EH (cell line): ENCODE results near the gene ZNF184.
"Not testable (repeated sequence)": the region's sequence is repeated elsewhere in the genome, so short reads cannot be mapped to it uniquely, and the experiment has no call there.

Source experiments
- DNase-seq: peaks from one replicate; pipeline ENCODE4 v3.0.0-alpha.2; 2015; ENCODE audit warnings: low read depth

Gene ZNF184

DNA sequence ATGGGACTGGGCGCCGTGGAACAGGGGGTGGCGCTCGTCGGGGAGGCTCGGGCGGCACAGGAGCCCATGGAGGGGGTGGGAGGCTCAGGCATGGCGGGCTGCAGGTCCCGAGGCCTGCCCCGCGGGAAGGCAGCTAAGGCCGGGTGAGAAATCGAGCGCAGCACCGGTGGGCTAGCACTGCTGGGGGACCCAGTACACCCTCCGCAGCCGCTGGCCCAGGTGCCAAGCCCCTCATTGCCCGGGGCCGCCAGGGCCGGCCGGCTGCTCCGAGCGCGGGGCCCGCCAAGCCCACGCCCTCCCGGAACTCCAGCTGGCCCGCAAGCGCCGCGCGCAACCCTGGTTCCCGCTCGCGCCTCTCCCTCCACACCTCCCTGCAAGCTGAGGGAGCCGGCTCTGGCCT lies 48.1 kb downstream of the ZNF184 start:
- not testable (repeated sequence) for DNase-seq

- DNase-seq: no peak
Observed at GRCh38 chr6:27422651-27423332, 50.1 kb downstream of the ZNF184 start.

DNA sequence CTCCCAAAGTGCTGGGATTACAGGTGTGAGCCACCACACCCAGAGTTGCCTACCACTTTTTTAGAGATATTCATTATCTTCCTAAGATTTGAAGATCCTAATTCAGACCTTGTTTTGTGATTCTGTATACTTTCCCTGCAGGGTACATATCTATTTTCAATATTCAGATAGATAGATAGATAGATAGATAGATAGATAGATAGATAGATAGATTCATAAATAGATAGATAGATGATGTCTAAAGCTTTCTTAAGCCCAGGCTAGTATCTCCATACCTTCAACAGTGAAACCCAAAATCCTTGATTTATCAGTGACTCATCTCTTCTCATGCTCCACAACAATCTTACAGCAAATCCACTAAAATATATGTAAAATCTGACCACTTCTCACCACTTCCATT lies 53.5 kb downstream of the ZNF184 start:
- DNase-seq: no peak

GRCh38 chr6:27415898-27416297 lies 57.0 kb downstream of the ZNF184 start:
- no peak for DNase-seq

DNA sequence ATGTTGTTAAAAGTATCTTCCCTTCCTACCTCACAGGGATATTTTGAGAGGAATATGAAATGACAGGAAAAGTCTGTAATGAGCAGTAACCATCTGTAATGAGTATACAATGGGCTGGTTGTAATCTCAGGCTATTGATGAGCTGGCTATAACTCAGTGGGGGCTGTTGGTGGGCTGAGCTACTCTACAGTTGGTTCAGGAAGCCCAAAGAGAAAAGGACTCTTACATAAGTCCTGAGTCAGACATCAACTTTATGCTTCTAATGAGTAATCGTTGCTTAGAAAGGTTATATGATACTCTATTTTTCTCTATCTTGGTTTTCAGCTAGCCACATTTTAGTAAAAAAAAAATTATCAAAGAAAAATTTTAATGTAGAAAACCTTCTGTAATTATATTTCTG lies 57.9 kb downstream of the ZNF184 start:
- no peak for DNase-seq

- DNase-seq: no peak
Observed at GRCh38 chr6:27414300-27414699, 58.6 kb downstream of the ZNF184 start.

DNA sequence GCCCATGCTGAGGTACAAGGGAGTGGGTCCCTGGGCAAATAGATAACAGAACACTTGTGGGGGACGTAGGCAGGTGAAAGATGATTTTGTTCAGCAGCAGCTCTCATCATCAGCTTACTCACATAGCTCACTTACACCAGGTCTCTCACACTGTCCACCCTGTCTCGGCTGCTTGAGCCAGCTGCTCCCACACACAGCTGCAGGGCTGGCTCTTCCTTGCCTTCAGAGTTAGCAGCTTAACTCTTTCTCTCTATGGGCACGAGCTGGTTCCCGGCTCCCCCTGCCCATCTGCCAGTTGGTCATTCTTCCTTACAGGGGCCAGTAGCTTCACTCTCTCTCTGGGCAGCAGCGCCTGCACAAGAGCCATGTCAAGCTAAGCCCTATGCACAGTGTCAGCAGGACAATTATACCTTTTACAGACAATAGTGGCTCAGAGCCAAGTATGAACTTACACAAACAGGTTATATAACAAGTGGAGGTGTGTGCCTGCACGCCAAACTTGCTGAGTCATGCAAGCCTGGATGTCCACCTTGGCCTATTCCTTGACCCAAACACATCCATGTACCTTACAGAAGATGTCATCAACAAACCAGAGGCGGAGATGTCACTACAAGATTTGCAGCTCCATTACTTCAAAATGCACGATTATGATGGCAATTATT lies 65.6 kb downstream of the ZNF184 start:
- no peak for DNase-seq

- no peak for DNase-seq
Observed at GRCh38 chr6:27406085-27406484, 66.8 kb downstream of the ZNF184 start.

DNA sequence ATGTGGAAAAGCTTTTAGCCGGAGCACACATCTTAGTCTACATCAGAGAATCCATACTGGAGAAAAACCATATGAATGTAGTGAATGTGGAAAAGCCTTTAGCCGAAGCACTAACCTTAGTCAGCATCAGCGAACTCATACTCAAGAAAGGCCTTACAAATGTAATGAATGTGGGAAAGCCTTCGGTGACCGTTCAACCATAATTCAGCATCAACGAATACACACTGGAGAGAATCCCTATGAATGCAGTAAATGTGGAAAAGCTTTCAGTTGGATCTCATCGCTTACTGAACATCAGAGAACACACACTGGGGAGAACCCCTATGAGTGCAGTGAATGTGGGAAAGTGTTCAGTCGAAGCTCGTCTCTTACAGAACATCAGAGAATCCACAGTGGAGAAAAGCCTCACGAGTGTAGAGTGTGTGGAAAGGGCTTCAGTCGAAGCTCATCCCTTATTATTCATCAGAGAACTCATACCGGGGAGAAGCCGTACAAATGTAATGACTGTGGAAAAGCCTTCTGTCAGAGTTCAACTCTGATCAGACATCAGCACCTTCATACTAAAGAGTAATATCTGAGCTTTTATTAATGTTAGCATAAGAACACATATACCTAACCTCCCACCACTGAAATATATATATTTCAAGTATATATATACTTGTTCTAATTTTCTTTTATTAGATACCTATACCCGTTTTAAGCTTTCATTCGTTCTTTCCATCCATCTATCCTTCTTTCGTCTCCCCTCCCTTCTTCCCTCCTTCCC lies 71.8 kb downstream of the ZNF184 start:
- DNase-seq: no peak
